HG03432 (cell line): ENCODE results near the gene CCDC32.
A peak's percentile ranks its signal among the peaks of the same experiment; 100 is the strongest.
"Not testable (repeated sequence)": the region's sequence is repeated elsewhere in the genome, so short reads cannot be mapped to it uniquely, and the experiment has no call there.

Source experiments
- ATAC-seq: cut with Tn5 transposase; IDR thresholded peaks from one replicate; pipeline ENCODE4 v1.9.1; 2021; ENCODE audit warnings: mild to moderate bottlenecking, moderate library complexity; ENCODE audit not compliant: unreplicated experiment

The CCDC32 gene, protein sequence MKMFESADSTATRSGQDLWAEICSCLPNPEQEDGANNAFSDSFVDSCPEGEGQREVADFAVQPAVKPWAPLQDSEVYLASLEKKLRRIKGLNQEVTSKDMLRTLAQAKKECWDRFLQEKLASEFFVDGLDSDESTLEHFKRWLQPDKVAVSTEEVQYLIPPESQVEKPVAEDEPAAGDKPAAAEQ

DNA sequence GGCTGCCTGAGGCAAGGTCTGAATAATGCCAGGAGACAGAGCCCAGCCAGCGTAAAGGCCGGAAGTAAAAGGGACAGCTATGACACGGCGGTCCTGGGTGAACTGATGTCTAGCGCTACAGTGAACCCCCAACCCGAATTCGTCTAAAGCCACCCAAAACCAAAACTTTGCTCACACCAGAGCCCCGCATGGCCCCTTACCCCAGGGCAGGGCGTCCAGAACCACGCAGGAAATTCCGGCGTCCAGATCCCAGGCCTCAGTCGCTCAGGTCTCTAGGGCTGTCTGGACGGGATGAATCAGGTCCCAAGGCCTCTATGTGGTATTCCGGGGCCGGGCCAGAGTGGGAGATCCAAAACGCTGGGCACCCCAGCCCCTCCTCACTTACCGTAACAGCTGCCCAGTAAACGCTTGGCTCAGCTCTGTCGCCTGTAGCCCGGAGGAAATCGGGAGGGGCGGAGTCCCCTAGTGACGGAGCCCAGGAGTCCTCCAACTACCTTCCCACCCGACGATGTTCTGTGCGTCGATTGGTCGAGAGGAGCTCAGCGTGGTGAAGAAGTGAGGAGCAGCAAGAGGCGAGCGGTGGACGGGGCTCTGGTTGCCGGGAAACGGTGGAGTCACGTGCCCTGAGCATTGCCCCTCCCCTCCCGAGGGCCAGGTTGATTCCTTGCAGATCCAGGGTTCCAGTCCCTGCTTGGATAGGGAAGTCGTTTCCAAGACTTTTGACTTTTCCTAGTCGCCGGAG lies at the start of gene CCDC32:
Gene CCDC32 (minus strand): TSS at position 452 of the 742 bp plus-strand sequence. CDS start 2,027 bp downstream, outside the sequence.
- ATAC-seq: peak; percentile 95

DNA sequence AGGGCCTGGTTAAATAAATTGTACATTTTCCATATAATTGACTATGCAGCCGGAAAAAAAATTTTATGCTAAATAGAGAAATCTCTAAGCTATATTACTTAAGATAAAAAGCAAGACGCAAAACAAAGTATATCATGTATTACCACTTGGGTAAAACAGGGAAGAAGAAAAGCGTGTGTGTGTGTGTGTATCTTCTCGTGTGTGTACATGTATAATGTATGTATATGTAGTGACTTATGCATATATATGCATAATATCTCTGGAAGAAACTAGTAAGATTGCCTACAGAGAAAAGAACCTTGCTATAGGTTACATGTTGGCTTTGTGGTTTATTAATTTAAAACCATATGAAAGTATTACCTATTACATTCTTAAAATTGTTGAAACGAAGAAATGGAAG lies 48.2 kb upstream of the CCDC32 start:
- ATAC-seq: no peak

DNA sequence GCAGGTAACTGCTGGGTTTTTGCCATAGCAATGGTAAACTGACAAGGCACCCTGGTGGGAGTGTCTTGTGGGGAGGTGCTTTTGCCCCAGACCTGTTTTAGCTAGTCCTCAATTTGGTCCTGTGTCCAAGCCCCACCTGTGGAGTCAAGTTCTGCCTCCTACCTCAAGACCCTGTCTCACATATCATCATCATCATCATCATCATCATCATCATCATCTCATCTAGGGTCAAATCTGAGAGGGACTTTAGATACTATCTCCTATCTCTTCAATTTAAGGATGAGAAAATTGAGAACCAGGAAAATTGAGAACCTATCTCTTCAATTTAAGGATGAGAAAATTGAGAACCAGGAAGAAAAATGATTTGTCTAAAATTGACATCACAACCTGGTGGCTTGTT lies 39.1 kb upstream of the CCDC32 start:
- no peak for ATAC-seq

DNA sequence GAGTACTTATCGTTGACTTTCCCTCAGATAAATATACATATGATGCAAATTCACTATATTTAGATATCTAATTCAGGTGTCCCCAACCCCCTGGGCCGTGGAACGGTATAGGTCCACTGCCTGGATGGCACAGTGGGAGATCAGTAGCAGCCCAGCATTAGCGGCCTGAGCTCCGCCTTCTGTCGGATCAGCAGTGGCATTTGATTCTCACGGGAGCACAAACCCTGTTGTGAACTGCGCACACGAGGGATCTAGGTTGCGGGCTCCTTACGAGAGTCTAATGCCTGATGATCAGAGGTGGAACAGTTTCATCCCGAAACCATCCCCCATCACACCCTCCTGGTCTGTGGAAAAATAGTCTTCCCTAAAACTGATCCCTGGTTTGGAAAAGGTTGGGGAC lies 36.1 kb upstream of the CCDC32 start:
- ATAC-seq: no peak

DNA sequence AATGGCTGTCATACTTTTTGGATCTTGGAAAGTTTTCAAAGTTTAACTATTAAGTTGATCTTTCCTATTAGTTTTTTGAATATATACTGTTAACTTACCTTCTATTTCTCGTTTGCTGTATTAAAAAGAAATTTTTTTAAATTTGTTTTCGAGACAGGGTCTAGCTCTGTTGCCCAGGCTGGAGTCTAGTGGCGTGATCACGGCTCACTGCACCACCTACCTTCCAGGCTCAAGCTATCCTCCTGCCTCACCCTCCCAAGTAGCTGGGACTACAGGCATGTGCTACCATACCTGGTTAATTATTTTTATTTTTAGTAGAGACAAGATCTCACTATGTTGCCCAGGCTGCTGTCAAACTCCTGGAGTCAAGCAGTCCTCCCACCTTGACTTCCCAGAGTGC lies 33.8 kb upstream of the CCDC32 start:
- no peak for ATAC-seq

DNA sequence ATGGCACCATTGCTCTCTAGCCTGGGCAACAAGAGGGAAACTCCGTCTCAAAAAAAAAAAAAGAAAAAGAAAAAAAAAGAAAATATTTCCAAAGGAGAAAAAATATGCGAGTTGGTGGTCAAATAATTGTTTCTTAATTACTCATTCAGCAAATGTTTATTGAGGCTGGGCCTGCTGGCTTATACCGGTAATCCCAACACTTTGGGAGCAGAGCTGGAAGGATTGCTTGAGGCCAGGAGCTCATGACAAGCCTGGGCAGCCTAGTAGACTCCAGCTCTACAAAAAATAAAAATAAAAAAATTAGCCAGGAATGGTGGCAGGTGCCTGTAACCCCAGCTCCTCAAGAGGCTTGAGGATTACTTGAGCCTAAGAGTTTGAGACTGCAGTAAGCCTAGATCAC lies 33.3 kb upstream of the CCDC32 start:
- no peak for ATAC-seq

DNA sequence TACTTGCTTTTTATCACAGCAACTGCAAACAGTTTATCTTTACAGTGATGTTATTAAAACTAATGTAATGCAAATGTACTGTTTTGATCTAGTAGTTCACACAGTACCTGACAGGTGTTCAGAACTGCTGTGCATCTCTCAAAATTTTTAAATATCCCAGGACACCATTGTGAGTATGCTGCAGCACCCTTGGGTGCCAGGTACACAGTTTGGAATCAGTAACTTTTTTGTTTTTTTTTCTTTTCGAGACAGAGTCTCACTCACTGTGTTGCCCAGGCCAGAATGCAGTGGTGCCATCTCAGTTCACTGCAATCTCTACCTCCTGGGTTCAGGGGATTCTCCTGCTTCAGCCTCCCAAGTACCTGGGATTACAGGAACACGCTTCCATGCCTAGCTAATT lies 32.2 kb upstream of the CCDC32 start:
- ATAC-seq: no peak

DNA sequence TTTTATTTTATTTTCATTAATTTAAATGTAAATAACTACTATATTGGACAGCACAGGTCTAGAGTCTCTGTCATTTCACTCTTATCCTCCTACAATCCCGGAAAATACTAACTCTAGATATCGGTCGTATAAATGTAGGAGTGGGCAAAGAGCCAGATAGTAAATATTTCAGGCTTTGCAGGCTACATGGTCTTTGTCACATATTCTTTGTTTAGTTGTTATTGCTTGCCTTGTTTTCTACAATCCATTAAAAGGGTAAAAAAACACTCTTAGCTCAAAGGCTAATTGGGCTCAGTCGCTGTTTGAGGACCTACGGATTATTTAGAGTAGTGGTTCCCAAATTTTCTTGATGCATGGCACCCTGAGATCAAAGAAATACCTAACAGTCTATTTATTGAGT lies 30.9 kb upstream of the CCDC32 start:
- ATAC-seq: no peak

DNA sequence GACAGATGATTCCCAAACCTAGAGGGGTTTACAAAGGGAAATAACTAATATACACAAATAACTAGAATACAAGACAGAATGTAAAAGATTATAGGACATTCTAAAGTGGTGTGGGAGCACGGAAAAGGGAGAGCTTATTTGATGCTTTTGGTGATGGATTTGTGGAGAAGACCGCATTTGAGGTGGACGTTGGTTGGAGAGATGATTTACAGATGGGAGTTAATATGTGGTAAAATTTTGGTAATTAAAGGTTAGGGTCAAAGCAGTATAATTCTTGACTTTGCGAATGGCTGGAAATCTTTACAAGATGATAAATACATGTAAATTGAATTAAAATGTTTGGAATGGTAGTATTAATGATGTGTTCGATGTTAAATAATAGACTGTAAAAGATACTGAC lies 30.4 kb upstream of the CCDC32 start:
- no peak for ATAC-seq

DNA sequence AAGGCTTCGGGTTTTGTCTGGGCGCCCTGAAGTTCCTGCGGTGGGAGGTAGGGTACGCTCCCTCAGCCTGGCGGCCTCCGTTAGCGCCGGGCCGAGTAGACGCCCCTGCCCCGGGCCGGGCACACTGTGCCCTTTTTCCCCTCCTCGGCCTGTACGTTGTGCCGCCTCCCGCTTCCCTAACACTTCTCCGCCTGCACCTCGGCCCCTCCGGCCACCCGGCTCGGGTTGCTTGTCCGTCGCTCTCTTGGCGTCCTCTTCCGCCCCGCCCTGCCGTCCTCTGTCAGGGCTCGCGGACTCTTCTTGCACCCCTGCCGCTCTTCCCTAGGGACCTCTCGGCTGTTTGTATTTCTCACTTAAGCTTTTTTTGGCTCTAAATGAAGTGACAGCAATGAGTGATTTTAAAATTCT lies 29.6 kb upstream of the CCDC32 start:
- ATAC-seq: peak; percentile 56

DNA sequence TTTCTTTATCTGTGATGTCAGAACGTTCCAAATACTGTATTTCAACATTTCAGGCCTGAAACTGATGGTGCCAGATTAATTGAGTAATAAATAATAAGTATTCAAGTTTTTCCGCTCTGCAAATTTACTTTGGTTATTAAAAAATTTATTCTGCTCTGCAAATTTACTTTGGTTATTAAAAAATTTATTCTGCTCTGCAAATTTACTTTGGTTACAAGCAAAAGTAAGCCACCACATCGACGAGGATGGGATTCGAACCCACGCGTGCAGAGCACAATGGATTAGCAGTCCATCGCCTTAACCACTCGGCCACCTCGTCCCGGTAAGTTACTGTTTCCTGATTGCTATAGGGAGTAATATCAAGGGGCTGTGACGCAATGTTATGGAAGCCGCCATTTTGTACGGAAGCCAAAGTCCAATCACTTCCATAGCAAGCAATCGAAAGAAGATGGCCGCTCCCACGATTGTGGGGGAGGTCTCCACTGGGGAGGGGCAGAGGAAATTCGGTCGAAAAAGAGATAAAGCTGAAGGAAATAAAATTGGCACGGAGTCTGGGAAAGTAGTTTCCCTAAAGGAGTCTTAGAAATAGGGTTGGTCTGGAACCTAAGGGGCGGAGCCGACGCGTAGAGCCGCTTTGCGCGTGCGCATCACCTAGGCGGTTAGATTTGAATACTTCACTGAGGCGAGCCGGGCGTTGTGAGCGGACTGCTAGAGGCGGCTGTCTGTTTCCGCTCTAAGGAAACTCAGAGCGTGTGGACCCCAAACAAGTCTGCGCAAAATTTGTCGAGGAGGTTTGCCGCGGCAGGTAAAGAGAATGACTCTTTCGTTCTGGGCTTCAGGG lies 29.0 kb upstream of the CCDC32 start, which contains the start of gene KNL1:
Gene KNL1 (plus strand): TSS at position 662 of the 841 bp plus-strand sequence. CDS start 8,683 bp downstream, outside the sequence.
- peak; percentile 69 for ATAC-seq

DNA sequence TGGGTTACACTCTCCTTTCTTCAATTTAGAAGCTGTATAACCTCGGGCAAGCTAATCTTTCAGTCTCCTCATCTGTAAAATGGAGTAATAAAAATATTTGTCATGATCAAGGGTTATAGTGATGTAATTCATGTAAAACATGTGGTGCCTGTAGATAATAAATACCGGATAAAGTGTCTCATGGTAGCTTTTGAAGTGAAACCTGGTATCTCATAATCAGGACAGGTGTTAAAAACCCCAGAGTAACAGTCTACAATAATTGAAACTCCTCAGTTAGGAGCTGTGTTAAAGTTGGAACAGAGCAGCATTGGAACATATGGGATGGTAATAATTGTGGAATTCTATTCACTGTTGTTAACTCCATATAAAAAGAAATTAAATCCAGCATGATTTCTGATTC lies 28.3 kb upstream of the CCDC32 start:
- ATAC-seq: no peak

DNA sequence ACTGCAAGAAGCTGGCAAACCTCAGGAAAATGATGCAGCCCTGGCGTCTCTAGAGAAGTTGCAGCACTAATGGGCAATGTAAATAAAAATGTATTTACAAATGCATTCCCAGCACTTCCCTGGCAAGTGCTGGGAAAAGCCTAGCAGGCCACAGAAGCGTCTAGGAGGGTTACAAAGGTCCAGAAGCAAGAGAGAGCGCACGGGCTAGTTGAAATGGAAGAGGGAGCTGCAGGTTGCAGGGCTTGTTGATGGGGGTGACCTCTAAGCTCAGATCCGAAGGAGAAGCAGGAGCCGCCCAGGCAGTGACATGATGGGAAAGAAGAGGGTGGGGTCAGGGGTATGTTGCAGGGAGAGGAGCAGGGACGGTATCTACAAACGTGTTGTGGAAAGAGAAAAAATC lies 26.5 kb upstream of the CCDC32 start:
- ATAC-seq: no peak

DNA sequence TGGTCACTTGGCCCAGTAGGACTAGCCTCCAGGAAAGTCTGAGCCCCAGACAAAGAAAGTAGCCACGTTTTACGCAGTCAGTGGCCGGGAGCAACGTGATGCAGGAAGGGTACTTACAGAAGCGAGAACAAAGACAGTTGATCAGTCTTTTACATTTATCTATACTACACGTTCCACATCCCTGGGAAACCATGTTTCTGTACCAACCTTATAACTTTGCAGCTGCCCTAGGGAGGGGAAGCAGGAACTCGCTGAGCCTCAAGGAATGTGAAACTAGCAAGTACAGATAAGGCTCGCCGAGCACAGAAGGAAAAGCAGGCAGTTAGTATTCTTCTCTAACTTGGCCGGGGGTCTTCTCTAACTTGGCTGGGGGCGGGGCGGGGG lies 25.8 kb upstream of the CCDC32 start:
- ATAC-seq: no peak

DNA sequence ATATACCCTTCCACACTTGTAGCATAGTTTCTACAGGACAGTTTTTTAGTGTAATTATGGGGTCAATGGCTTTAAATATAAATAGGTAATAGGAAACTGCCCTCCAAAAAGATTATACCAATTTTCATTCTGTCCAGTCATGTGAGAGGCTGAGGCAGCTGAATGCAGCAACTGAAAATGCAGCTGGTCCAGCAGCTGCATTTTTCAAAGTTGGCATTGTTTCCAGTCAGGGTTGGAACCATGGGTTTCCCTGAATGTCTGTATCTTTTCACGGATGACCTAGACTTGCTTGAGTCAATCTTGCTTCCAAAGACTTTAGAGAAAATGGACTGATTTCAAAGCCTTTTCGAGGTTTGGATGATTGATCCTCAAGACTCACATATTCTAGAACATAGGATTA lies 19.3 kb upstream of the CCDC32 start:
- ATAC-seq: no peak

DNA sequence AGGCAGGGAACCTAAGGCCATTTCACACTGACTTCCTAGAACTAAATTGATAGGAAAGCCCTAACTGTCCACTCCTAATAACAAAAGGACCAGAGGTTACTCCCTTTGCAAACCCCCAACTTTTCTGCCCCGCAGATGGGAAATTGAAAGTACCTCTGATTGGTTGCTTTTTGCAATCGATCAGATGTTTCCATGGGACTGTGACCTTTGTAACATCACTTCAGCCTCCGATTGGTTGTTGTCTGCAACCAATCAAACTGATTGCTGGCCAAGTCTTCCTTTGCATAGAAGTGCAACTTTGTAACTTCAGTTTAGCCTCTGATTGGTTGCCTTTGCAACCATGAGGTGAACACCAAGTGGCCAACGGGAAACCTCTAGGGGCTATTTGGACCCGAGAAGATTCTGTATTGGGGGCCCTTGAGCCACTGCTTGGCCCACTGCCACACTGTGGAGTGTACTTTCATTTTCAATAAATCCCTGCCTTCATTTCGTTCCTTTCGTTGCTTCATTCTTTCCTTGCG lies 17.9 kb upstream of the CCDC32 start:
- ATAC-seq: no peak

DNA sequence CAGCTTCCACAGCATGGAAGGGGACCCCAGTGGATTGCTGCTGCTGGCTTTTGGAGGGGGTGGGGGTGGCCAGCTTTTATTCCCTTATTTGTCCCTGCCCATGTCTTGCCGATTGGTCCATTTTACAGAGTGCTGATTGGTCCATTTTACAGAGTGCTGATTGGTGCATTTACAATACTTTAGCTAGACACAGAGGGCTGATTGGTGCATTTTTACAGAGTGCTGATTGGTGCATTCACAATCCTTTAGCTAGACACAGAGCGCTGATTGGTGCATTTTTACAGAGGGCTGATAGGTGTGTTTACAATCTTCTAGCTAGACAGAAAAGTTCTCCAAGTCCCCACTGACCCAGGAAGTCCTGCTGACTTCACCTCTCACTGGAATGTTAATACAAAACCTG lies 17.0 kb upstream of the CCDC32 start:
- not testable (repeated sequence) for ATAC-seq

DNA sequence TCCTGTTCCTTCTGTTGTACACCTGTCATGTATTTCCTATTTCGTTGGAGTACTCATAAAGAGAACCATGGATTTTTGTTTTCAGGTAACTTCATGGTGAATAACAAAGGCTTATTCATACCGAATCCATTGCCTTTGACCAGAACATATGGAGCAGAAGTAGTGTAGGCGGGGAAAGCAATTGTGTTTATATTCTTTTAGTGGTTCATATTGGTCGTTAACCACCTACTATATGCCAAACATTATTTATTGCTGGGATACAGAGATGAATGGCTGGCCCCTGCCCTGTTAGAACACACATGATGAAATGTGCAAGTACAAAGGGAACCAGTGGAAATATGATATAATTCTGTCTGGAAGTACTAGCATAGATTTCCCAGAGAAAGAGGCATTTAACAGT lies 14.1 kb upstream of the CCDC32 start:
- ATAC-seq: no peak

DNA sequence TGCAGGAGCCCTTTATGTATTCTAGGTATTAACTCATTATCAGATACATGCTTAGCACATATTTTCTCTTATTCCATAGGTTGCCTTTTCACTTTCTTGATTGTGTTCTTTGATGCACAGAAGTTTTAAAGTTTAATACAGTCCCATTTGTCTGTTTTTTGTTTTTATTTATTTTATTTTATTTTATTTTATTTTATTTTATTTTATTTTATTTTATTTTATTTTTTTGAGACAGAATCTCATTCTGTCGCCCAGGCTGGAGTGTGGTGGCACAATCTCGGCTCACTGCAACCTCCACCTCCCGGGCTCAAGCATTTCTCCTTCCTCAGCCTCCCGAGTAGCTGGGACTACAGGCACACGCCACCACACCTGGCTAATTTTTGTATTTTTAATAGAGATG lies 12.1 kb upstream of the CCDC32 start:
- ATAC-seq: not testable (repeated sequence)

DNA sequence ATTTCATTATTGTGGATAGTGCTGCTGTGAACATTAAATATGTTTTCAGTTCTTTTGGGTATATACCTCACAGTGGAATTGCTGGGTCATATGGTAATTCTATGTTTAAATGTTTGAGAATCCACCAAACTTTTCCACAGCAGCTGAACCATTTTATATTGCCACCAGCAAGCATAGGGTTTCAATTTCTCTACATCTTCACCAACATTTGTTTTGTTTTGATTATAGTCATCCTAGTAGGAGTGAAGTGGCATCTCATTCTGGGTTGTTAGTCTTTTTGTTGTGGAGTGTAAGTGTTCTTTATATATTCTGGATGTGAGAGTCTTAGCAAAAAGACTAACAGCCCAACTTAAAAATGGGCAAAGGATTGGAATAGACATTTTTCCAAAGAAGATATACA lies 10.3 kb upstream of the CCDC32 start:
- no peak for ATAC-seq

DNA sequence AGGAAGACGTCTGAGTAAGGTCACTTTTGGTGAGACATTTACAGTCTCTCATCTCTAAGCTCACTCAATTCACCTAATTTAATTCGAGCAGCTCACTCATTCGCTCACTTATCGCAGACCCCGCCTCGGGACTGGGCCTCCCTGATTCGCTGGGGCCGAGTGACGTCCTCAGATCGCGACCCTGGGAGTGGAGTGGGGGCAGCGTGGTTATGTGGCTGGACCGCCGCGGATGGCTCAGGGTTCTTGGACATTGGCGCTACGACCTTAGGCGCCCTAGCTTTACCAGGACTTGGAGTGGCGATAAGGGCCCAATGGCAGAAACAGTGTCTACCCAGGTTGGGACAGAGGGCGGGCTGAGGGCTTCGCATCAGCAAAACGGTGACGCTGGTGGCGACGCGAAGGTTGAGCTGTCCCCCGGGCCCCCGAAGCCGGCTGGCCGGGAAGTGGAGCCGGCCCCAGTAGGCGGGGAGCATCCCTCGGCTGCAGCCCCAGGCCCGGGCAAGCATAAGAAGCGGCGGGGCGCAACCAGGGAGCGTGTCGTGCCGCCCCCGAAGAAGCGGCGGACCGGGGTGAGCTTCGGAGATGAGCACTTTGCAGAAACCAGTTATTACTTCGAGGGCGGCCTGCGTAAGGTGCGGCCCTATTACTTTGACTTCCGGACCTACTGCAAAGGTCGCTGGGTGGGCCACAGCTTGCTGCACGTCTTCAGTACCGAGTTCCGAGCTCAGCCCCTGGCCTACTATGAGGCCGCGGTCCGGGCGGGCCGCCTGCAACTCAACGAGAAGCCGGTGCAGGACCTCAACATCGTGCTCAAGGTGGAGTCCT lies 4.5 kb upstream of the CCDC32 start, which contains the start of gene RPUSD2:
Gene RPUSD2 (plus strand): TSS at position 171 of the 825 bp plus-strand sequence. CDS start 39 bp downstream, at position 210.
- ATAC-seq: peak; percentile 56
